Astrocyte (in vitro differentiated cells and primary cell): Measurements from ENCODE around the gene FMN2.

Experiments
- EZH2 ChIP-seq: IDR thresholded peaks from 2 replicates; pipeline ENCODE4 v1.6.1; 2012; ENCODE audit warnings: mild to moderate bottlenecking, low read length, inconsistent platforms; ENCODE audit not compliant: insufficient read depth
- TF ChIP-seq, protein P1 (sequence below): IDR thresholded peaks from 2 replicates; pipeline ENCODE4 v1.5.1; 2011; ENCODE audit warnings: low read depth, mild to moderate bottlenecking, inconsistent platforms, low read length, moderate library complexity; ENCODE audit not compliant: insufficient read depth

DNA sequence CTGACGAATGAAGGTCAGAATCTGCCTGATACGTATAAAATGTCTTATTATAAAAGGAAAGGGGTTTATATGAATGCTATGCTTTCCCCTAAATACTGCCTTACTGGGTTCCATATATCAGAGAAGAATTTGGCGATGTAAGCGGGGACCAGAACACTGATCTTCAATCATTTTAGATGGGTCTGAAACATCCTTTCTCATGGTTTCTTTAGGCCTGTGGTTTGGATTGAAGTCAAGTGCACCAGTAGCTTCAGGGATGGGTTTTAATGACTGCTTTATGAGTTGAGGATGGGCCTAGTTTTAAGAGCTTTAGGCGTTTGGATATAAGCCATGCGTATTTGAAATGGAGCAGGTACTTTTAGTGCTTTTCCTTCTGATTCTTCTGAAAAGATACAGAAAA is 6.9 kb downstream of the FMN2 start:
- TF ChIP-seq, protein P1, sequence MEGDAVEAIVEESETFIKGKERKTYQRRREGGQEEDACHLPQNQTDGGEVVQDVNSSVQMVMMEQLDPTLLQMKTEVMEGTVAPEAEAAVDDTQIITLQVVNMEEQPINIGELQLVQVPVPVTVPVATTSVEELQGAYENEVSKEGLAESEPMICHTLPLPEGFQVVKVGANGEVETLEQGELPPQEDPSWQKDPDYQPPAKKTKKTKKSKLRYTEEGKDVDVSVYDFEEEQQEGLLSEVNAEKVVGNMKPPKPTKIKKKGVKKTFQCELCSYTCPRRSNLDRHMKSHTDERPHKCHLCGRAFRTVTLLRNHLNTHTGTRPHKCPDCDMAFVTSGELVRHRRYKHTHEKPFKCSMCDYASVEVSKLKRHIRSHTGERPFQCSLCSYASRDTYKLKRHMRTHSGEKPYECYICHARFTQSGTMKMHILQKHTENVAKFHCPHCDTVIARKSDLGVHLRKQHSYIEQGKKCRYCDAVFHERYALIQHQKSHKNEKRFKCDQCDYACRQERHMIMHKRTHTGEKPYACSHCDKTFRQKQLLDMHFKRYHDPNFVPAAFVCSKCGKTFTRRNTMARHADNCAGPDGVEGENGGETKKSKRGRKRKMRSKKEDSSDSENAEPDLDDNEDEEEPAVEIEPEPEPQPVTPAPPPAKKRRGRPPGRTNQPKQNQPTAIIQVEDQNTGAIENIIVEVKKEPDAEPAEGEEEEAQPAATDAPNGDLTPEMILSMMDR, result no peak
- no peak for TF ChIP-seq EZH2
